ENCODE results near the gene CLK4. TPM values are rescaled to one million over a fixed set of nuclear protein-coding genes. Genes with fewer than 3 reads are reported as not detected.

The CLK4 gene
- total RNA-seq, 1 donor, result 30.8 TPM

- no peak for TF ChIP-seq CTCF (IDR thresholded peaks at IDR 0.05; ENCODE audit: insufficient read depth, low read length)
These were observed 21.1 kb downstream of the CLK4 start for GRCh38 chr5:178605788-178606187.

DNA sequence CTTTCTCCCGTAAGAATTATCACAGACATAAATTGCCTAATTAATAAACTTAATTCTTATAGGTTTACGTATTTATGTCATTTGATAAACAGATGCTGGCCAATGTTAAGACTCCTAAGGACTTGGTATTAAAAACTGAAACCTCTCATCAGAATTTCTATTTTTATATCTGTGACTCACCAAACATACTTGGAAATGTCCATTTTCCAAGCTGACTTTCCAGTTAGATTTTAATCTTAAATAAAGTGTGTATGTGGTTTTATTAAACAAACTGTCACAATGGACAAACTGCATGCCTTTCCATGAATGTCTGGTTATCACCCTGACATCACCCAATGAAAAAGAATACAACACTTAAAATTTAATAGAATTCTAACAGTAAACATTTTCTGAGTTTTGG, 24.1 kb downstream of the CLK4 start:
- DNase-seq (ENCODE audit: low read depth), result peak; percentile 54
- no peak overlapping the region for H3K4me3 ChIP-seq (ENCODE audit: low read depth, low read length)
- TF ChIP-seq CTCF (IDR thresholded peaks at IDR 0.05; ENCODE audit: insufficient read depth, low read length), result no peak

More at GRCh38 chr5:178605788-178606187, 21.1 kb downstream of the CLK4 start:
- no peak overlapping the region for H3K4me3 ChIP-seq (ENCODE audit: low read depth, low read length)
- no peak for DNase-seq (ENCODE audit: low read depth)

GRCh38 chr5:178595750-178596149, 31.1 kb downstream of the CLK4 start:
- TF ChIP-seq CTCF (IDR thresholded peaks at IDR 0.05; ENCODE audit: insufficient read depth, low read length), result no peak
- DNase-seq (ENCODE audit: low read depth), result no peak
- no peak overlapping the region for H3K4me3 ChIP-seq (ENCODE audit: low read depth, low read length)

GRCh38 chr5:178595150-178595549, 31.7 kb downstream of the CLK4 start:
- DNase-seq (ENCODE audit: low read depth), result no peak
- H3K4me3 ChIP-seq (ENCODE audit: low read depth, low read length), result no peak overlapping the region
- no peak for TF ChIP-seq CTCF (IDR thresholded peaks at IDR 0.05; ENCODE audit: insufficient read depth, low read length)

GRCh38 chr5:178590924-178591423, 35.9 kb downstream of the CLK4 start:
- peak; percentile 33 for DNase-seq (ENCODE audit: low read depth)
- TF ChIP-seq CTCF (IDR thresholded peaks at IDR 0.05; ENCODE audit: insufficient read depth, low read length), result no peak
- peak overlapping the region; percentile 52 for H3K4me3 ChIP-seq (ENCODE audit: low read depth, low read length)

DNA sequence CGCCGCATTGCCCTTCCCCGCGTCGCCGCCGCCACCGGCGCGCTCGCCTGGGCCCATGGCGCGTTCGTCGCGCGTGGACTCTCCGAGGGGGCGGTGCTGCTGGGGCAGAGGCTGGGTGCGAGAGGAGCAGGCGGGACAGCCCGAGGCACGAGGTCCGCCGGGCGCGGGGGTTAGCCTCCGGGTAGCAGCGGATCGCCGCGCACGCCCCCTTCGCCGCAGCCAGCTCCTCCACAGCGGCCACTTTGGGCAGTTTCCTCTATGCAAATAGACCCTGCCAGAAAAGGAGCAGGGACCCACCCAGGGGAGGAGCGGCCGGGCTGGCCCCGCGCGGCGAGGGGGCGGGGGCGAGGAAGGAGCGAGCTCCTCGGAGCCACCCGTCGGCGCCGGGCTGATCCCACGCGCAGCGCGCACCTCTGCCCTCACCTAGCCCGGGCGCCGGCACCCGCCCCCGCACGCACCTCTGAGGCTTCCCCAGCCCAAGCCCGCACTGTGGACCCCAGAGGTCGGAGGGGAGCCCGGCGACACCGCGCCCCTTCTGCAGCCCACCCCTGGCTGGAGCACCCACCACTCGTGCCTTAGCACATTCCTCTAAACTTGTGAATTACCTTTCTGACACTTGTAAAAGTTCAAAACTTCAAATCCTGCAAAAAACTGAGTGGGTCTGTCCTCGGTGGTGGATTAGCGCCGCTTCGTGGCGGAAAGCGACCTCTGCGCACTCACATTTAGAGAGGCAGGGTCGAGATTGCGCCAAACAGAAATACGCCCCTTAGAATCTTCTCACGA, 36.5 kb downstream of the CLK4 start, which contains the start of gene COL23A1:
COL23A1 (minus strand) TSS at position 253 of the 783 bp plus-strand sequence.
- peak within 1 kb of the TSS; percentile 52 for H3K4me3 ChIP-seq (ENCODE audit: low read depth, low read length)
- peak; percentile 37 for DNase-seq (ENCODE audit: low read depth)
- TF ChIP-seq CTCF (IDR thresholded peaks at IDR 0.05; ENCODE audit: insufficient read depth, low read length), result peak; percentile 61

Data from fibroblast of the aortic adventitia (primary cell).